HG02763 (cell line): Measurements from ENCODE around the gene AGBL1.

Experiments used
- ATAC-seq: cut with Tn5 transposase; IDR thresholded peaks from one replicate; pipeline ENCODE4 v1.9.1; 2021; ENCODE audit warnings: mild to moderate bottlenecking, moderate library complexity; ENCODE audit not compliant: unreplicated experiment

Gene AGBL1

DNA sequence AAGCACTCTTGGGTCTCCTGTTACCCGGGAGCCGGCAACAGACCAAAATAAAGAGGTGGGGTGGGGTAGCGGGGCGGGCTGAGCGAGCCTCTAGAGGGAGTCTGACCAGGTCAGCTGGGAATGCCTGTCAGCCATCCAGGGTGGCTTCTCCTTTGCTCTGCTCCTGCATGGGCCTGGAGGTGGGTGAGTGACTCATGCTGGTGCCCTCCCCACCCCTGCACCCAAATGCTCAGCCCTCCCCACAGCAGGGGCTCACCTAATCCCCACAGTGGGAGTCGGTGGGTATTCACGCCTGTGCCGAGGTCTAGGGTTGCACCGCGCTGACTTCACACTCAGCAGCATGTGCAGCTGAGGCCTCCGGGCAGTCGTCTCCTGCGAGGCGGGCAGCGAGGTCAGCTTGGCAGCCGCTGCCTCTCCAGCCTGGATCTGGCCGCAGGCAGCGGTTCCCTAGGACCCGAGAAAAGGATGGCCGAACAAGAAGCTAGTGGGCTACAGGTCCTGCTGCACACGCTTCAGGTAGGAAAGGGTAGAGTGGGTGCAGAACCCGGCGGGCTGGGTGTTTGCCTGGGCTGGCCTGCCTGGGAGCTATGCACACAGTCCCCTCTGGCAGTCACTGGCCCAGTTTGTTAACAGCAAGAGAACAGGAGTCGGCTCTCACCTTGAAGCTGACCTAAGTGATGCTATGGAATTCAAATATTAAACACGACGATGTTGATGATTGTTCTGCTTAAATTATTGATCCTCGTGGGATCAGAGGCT is at the start of gene AGBL1:
Gene AGBL1 (plus strand): TSS at position 364 of the 759 bp plus-strand sequence.
- no peak for ATAC-seq

DNA sequence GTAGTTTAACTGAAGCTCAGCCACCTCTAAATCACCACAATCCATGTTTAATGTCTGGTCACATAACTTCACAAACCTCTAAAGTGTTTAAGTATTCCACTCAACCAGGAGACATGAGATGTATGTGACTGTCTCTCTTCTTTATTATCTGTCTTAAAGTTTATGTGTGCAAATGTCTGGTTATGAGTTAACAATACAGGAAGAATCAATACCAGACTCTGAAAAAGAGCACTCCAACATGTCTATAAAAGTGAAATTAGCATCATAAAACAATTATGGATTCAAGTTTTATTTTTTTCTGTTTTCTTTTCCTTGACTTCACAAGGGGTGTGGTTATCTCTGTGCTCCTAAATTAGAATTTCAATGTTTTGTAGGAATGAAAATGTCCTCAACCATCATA is 44.8 kb upstream of the AGBL1 start:
- ATAC-seq, result no peak

DNA sequence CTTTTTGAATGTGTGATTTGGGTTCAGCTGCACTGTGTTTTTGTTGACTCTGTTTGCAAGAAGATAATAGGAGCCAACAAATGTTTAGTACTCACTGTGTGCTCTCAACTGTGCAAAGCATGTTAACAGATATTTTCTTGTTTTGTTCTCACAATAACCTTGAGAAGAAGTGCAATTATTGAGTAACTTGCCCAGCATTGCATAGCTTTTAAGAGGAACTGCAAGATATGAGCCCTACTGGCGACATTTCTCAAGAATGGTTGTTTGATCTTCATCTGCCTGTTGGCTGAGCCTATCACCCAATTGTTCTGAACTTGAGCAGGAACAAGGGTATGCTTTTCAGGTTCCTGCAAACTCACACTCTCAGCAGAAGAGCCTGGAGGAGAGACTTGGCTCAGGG is 43.4 kb upstream of the AGBL1 start:
- no peak for ATAC-seq

DNA sequence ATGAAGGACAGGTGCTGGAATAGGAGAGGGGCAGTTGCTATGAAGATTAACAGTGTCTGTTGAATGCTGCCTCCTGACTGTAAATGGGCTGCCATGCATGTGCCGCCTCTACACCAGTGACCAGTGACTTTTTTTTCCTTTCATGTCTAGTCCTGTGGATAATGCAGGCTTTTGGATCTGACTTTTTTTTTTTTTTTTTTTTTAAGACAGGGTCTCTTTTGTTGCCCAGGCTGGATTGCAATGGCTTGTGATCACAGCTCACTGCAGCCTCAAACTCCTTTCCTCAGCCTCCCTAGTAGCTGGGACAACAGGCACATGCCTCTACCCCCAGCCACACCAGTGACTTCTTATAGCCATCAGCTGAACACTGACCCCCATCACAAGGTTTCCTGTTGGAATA is 41.2 kb upstream of the AGBL1 start:
- no peak for ATAC-seq

DNA sequence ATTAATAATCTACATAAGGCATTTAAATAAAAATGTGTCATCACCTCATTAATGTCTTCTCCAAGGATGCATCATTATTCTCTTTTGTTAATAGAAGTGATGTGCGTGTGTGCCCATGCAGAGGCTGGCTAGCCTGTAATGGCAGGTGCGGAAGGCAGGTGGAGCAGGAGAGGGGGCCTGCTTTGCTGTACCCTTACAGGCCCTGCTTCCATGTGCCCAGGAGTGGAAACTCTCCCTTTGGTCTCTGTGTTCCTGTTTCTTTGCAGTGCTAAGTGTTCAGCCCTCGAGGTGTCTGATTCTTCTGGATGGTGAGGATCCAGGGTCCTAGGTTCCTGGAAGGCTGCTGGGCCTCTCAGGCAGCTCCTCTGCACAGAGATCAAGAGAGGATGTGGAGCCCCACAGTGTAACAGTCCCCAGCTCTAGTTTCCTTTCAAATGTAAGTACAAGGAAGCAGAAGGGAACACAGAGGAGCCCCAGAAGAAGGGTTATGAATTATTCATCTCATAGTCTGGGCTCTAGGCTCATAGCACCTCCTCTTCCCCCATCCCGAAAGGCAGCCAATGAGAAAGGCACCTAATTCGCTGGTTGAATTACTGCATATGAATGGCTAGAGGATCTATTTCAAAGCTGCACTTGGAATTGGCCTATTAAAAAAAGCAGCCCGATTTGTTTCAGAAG is 39.2 kb upstream of the AGBL1 start:
- ATAC-seq, result no peak

DNA sequence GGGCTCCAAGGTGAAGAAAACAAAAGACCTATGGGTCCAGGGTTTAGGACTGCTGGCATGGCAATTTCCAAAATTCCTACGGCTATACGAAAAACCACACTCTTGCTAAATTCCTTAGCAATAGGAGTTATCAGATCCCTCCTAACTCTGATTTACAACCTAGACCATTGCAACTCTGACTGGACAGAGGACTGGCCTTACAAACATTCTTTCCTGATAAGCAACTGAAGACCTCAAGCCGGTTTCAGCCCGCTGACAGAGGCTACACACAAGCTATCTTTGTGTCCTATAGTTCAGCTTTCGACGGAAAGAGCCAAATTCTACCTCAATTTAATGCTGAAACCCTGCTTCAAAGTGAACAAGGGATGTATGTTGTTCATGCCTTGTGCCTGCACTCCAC is 38.3 kb upstream of the AGBL1 start:
- no peak for ATAC-seq

DNA sequence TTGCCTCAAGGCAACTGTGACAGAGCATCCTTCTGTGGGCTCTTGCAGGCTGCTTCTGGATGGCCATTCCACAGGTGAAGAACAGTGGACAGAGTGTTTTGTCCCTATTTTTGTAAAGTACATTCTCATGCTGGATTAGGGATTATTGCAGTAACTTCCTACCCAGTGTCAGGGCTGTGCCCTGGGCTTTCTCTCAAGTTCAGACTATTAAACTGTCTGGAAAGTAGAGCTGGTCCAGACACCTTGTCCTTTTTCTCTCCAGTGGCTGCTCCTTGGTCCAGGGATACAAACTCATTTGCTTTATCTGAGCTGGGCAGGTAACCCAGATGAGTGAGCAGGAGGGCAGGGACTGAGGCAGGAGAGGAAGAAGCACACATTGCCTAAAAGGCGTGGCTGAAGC is 37.4 kb upstream of the AGBL1 start:
- no peak for ATAC-seq

DNA sequence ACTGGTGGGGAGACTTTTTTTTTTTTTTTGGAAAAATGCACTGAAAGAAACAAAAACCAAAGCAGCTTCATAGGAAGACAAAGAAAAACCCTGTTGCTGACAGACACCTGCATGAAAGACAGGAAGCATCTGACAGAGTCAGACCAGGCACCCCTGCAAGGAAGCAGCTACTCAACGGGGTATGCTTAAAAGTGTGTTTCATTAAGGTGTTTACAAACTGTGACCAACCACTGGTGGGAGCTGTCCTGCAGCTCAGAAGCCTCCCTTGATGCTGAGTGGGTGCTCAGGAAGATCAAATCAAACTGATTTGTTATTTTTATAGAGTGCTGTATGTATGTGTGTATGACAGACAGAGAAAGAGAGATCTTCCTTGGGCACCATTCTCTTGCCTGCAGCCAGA is 34.7 kb upstream of the AGBL1 start:
- no peak for ATAC-seq

DNA sequence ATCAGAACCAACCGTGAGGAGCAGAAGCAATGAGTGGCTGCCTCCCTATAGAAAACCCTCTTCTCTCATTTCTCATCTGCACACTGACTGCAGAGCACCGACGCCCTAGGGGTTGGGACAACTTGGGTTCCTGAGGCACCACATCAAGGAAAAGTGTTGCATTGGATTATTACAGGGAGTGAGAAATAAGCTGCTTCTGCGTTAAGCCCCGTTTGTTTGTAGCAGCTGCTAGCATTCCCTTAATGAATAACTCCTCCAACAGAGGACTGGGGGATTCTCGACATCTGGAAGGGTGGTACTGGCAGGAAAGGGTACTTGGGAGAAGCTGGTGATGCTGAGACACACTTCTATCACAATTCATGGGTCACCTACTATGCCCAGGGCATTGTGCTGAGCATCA is 25.3 kb upstream of the AGBL1 start:
- no peak for ATAC-seq

DNA sequence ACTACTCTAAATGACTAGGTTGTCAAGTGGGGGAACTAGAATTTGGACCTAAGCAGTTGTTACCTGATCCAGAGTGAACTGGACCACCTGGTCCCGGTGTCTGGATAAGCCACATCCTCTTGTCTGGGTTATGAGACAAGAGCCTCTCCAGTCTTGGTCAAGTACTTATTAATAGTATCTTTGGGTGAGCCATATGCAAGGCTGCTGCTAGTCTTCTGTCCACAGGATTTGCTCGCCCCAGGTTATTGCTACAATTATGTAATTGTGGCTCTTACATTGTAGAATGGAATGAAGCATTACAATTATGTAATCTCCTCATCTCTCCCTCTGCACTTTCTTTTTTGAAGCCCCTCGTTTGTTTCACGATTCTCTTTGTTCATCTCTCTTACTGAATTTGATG is 24.0 kb upstream of the AGBL1 start:
- ATAC-seq, result no peak

DNA sequence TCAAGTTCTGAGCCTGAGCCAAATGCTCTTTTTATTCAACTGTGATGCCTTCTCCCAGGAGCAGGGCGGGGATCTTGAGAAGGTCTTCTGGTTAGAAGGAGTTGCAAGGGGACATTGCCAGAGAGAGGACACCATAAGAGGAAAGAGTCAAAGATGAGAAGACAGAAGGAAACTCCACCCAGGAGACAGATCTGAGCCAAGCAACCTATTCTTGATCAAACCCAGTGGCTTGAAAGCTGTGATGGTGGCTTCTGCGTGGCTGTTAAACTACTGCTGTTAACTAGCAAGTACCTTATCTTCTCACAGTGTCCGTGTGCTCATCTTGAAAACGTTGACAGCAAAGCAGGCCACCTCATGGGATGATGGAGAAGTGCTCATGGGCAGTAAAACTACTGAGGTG is 19.8 kb upstream of the AGBL1 start:
- no peak for ATAC-seq

DNA sequence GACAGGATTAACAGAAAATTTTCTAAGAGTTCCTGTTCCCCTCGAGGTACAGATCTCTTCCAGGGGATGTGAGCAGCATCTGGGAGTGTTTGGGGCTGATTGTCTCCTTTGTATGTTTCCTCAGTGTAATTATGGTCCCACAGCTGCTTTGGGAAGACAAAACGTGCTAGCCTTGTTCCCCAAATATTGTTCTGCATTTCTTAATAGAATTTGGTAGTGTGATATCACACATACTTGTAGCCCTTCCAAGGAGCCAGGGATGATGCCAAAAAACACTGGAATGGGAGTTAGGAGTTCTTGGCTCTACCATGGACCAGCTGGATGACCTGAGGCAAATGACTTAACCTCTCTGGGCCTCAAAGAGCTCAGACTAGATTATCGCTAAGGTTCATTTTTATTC is 19.0 kb upstream of the AGBL1 start:
- ATAC-seq, result no peak

DNA sequence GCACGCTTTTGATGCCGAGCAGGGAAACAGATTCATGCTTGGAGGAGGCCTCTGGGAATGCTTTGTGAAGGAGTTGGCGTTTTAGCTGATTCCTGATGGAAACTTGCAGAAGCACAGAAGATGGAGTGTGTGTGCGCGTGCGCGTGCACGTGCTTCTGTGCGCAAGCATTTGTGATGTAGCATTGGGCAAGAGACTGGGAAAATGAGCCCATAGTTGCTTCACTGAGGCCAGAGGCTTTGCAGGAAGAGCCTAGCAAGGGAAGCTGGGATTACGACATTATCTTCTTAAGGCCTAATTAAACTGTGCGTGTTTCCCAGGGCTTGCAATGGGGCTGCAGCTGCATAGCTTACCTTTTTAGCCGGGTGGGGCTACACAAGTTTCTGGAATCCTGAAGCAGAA is 18.1 kb upstream of the AGBL1 start:
- no peak for ATAC-seq

DNA sequence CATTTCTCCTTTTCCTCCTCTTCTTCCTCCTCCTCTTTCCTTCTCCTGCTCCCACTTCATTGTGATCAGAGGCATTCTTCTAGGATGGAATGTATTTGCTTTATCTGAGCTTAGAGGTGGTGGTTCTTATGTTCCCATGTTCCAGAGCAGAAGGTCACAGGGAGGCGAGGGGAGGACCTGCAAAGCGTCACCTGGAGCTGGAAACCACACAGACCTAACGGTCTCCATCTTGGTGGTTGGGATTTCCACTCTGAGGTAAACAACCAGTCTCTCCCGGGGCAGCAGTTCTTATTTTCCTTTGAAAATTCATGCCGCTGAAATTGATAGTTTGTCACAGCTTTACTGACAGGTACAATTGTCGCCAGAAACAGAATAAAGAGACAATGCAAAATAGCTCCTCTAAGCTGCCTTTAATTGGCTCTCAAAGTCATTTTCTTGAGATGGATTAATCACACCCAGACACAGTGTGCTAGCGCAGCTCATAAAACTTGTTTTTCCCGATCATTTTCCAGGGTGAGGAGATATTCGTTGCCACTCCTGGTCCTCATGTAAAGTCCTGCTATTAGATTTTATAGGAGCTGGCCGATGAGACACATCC is 16.9 kb upstream of the AGBL1 start:
- ATAC-seq, result no peak

DNA sequence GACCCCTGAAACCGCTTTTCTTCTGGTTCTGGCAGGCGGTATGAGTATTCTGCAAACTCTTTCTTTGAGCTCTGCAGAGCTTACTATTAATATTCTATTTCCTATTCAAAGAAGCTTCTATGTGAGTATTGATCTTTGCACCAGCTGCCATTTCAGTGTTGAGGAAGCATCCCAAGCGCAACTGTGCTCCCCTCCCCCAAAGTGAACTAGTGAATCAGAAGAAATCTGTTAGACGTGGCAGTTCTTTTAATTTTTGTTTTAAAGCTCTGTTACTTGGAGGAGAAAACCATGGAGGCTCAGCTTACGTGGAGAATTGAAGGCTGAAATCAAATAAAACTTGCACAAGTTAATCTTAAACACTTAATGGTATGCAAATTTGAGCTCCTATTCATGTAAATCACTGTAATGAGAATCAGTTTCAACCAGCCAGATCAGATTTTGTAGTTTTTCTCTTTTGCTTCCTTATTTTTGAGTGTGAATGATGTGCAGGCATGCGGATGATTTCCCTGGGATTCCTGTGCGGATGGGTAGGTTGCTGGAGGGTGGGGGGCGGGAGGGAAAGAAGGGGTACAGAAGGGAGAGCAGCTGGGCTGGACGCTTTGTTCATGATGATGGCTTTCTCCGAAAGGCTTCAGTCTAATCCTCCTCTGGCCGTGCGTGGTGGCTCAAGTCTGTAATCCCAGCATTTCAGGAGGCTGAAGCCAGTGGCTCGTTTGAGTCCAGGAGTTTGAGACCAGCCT is 16.1 kb upstream of the AGBL1 start:
- ATAC-seq, result no peak

DNA sequence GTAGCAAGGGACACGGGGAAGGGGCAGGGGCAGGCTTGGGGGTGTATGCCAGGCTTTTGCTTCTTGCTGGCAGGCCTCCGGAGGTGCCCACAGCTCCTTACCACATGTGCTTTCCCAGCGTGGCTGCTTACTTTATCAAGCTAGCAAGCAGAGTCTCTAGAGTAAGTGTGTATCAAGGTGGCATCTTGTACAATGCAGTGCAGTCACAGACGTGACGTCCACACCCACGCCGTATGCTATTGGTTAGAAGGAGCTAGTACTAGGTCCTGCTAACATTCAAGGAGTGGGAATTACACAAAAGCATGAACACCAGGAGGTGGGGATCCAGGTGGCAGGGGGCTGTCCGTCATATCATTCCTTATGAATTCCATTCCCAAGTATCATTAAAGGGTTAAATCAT is 15.3 kb upstream of the AGBL1 start:
- ATAC-seq, result no peak

DNA sequence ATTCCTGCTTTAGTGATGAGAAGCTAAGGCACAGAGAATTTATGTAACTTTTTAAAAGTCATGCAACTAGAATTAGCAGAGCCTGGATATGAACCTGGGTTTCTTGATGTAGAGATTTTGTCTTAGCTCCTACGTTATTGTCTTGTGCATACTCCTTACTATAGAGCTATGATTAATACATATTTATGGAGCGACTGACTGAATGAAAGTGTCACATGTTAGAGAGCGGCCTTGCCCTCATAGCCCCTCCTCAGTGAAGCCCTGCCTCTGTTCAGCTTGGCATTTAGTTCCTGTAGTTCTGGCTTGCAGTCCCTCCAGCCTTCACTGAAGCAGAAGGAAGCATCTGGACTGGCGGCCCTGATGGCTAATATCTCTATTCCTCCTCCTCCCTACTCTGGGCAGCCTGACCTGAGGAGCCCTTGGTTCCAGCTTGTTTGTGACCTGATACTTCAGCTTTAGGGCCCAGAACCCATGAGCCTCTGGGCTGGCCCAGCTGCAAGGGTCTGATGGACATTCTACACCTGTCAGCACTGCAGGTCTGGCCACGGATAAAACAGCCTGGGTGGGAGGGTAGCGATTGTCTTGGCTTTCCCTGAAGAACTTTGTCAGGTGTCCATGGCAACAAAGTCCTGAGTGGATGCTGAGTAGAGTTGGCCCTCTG is 13.4 kb upstream of the AGBL1 start:
- ATAC-seq, result no peak

DNA sequence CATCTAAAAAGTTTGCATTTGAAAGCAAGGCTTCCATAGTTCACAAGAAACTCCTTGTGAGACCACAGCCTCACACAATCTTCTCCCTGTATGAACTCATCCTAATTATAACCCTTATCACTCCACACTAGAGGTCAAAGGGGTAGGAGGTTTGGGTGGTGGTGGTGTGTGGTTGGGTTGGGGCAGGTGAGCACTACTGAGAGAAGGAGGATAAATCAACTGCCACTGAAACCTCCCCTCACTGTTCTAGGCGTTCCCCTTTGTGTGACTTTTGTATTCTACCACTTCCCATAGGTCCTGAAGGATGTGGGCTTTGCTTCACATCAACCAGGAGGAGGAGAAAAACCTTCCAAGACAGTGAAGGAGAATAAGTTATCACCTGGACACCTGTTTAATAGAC is 6.4 kb upstream of the AGBL1 start:
- ATAC-seq, result no peak

DNA sequence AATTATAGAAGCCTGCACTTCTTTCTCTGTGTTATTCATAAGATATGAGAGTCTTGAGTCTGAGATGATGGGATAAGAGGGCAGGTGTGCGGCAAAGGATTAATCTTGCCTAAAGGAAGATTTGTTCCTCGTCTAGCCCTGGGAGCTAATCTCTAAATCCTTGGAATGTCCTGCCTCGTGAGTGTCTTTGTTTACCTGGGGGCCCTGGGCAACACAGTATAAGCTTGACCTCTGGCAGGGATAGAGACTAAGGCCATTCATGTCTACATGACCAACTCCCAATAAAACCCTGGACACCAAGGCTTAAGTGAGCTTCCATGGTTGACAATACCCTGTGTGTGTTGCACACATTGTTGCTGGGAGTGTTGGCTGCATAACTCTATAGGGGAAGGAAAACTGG is 3.2 kb upstream of the AGBL1 start:
- no peak for ATAC-seq

DNA sequence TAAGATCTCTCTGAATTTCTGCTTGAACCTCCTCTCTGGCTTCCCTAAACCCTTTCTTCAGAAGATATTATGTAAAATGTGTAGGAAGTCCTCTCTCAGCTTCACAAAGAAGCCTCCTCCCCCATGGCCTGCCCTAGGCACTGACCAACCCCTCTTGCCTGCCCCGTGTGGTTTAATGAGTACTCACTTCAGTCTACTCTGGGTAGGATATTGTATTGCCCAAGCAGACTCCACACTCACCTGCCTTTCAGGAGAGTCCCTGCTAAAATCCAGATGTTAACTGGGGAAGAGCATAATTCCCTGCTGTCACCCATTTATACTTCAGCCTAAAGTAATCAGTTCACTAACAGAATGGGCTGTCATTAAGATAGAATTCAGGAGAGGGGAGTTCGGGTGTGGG is 2.6 kb upstream of the AGBL1 start:
- ATAC-seq, result no peak

DNA sequence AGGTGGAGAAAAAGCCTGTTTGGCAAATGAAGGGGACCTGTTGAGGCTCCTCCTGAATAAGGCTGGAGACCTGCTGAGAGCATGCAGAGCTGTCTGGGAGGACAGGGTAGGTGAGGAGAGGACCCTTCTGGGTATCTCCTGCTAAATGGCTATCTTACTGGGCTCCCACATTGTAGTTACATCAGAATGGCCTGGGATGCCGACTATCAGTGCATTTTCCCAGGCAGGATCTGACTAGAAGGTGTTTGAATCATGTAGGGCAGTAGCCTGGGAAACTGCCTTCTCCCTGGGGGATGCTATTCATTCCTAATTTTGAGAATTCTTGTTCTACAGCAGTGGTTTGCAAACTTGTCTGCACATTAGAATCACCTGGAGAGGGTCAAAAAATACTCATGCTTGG is 631 bp downstream of the AGBL1 start:
- ATAC-seq, result no peak
